Stimulated activated memory B cell treated with anti-CD40 and anti-IgM and Interleukin-4, amounts not matched to agents 10 μg/mL and 1 μg/mL and 100 μg/mL, for 72 hours (primary cell): ENCODE measurements around the gene NUDT3.

ENCODE experiments used
- ATAC-seq: fragments of 150-1000 bp; cut with Tn5 transposase; 2 replicates; pipeline ENCODE4 v1.10.0; 2021
- H3K27ac Mint-ChIP-seq: one replicate; pipeline ENCODE4 v1.8.0; 2022; ENCODE audit warnings: mild to moderate bottlenecking, mixed read lengths
- H3K27me3 Mint-ChIP-seq: one replicate; pipeline ENCODE4 v1.8.0; 2022; ENCODE audit warnings: mixed read lengths
- H3K36me3 Mint-ChIP-seq: one replicate; pipeline ENCODE4 v1.8.0; 2022; ENCODE audit warnings: mixed read lengths
- H3K4me1 Mint-ChIP-seq: one replicate; pipeline ENCODE4 v1.8.0; 2022; ENCODE audit warnings: mixed read lengths
- H3K4me3 Mint-ChIP-seq: one replicate; pipeline ENCODE4 v1.8.0; 2022; ENCODE audit warnings: mild to moderate bottlenecking, moderate library complexity, mixed read lengths
- H3K9me3 Mint-ChIP-seq: one replicate; pipeline ENCODE4 v1.8.0; 2022; ENCODE audit warnings: mixed read lengths

The NUDT3 gene

DNA sequence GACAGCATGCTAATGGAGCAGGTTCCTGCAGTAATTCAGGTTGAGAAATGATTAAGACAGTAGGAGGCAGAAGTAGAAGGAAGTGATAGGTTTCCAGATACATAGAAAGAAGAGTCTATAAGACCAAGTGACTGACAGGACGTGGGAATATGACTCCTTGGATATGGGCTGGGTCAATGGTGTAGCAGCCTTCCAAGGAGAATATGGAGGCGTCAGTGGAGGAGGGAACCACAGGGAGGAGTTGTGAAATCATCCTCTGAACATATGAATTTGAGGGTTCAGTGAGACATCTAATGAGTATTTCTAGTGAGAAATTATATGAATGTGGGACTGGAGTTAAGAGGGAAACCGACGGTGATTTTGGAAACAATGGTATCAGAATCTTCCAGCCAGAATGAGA lies 43.3 kb downstream of the NUDT3 start:
- ATAC-seq, result no peak
- Mint-ChIP-seq H3K27ac (no peak overlapping the region), H3K4me3 (no peak overlapping the region), H3K36me3 (peaks cover 10% of the 10 kb centered on the region), H3K9me3 (no peaks in the 10 kb centered on the region), H3K4me1 (peaks cover 53% of the 10 kb centered on the region), H3K27me3 (no peaks in the 10 kb centered on the region)

DNA sequence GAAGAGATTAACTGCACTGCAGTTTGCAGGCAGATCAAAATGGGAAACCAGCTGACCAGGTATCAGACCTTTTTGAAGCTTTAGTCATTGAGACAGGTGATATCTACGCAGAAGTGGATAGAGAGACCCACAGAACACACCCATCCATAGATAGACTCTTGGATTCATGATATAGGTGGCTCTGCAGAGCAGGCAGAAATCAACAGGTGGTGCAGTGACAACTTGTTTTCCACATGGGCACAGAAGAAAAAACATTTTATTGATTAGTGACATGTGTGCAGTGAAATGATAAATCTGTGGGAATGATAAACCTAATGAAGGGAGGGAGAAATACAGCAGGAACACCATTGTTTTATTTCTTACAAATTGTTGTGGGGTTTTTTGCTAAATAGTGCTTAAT lies 45.2 kb downstream of the NUDT3 start:
- peaks cover 54% of the 10 kb centered on the region for H3K4me1 Mint-ChIP-seq
- peaks cover 19% of the 10 kb centered on the region for H3K36me3 Mint-ChIP-seq
- no peaks in the 10 kb centered on the region for H3K9me3 Mint-ChIP-seq
- no peaks in the 10 kb centered on the region for H3K27me3 Mint-ChIP-seq
- H3K4me3 Mint-ChIP-seq, result no peak overlapping the region
- H3K27ac Mint-ChIP-seq, result peak overlapping the region; percentile 75
- ATAC-seq, result no peak

DNA sequence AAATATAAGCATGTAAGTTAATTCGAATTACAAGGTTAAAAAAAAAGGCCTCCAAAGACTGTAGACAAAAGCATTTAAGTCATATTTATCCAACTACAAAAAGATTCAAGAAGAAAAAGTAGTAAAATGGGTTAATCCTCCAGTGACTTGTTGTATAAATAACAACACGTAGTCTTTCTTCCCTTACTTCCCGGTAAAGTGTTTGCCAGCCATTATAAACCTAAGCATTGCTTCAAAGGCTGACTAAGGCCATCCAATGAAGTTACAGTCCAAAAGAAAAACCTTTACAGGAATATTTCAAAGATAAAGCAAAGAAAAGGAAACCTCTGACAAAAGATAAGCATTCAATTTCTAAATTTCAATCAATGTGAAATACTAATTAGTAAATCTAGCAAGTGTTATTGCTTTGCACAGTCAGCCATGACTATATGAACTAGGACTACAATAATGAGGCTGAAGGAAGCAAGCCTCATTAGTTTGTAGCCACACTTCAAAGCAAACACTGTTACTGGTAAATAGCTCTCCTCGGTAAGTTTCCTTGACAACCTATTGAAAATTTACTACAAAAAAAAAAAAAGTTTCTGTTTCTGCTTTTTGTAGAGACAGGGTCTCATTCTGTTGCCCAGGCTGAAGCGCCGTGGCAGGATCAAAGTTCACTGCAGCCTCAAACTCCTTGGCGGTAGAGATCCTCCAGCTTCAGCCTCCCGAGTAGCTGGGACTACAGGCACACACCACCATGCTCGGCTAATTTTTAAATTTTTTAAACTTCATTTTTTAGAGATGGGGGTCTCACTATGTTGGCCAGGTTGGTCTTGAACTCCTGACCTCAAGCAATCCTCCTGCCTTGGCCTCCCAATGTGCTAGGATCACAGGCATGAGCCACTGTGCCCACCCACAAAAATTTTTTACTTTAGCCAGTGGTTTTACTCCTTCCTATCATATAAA lies 46.0 kb downstream of the NUDT3 start:
- H3K27ac Mint-ChIP-seq, result peak overlapping the region; percentile 75
- peak; percentile 72 for ATAC-seq
- no peak overlapping the region for H3K4me3 Mint-ChIP-seq
- no peaks in the 10 kb centered on the region for H3K9me3 Mint-ChIP-seq
- H3K36me3 Mint-ChIP-seq, result peaks cover 26% of the 10 kb centered on the region
- peaks cover 59% of the 10 kb centered on the region for H3K4me1 Mint-ChIP-seq
- no peaks in the 10 kb centered on the region for H3K27me3 Mint-ChIP-seq

DNA sequence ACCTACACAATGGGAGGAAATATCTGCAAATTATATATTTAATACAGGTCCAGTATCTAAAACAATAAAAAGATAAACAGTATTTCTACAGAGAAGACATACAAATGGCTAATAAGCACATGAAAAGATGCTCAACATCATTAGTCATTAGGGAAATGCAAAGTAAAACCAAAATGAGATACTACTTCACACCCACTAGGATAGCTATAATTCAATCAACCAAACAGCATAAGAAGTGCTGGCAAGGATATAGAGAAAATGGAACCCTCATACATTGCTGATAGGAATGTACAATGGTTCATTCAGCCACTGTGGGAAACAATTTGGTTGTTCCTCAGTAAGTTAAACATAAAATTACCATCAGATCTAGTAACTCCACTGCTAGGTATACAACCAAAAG lies 48.7 kb downstream of the NUDT3 start:
- Mint-ChIP-seq H3K4me1 (peaks cover 56% of the 10 kb centered on the region), H3K9me3 (no peaks in the 10 kb centered on the region), H3K27ac (no peak overlapping the region), H3K36me3 (peaks cover 30% of the 10 kb centered on the region), H3K27me3 (no peaks in the 10 kb centered on the region), H3K4me3 (no peak overlapping the region)
- no peak for ATAC-seq

DNA sequence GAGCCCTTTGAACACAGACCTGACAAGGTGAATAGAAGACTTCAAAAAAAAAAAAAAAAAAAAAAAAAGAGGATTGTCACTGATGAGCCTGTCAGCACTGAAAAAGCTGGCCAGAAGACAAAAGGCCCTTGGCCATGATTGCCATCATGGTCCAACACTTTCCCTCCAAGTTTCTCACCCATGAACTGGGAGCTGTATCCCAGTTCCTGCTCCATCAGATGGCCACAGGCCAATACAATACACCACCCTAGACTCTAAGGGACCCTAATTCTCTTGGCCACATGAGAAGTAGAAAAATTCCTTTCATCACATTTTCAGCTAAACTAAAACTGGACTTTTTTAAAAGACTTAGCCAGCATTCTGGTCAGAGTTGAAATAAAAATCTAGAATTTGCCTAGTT lies 50.2 kb downstream of the NUDT3 start:
- no peaks in the 10 kb centered on the region for H3K27me3 Mint-ChIP-seq
- no peak overlapping the region for H3K4me3 Mint-ChIP-seq
- no peak for ATAC-seq
- peak overlapping the region; percentile 8 for H3K27ac Mint-ChIP-seq
- peaks cover 30% of the 10 kb centered on the region for H3K36me3 Mint-ChIP-seq
- H3K4me1 Mint-ChIP-seq, result peaks cover 67% of the 10 kb centered on the region
- H3K9me3 Mint-ChIP-seq, result no peaks in the 10 kb centered on the region

DNA sequence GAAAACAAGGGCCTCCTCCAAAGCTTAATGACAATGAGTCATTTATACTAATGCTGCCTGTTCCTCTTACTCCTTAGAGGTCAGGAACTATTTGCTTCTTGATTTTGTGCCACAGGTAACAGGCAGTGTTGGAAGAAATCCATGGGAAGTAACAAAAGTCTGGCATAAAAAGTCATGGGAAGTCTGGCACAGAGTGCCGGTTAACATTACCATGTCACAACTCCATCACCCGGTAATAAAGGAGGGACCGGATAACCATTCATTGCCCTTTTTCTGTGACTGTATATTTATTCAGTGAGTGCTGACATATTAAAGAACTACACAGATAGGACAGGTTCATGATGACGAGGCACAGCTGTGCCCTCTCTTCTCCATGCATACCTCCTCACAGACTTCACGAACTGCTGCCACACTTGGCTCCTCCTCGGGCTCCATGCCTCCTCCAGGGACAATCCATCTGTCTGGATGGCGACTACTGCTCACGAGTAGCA lies 50.9 kb downstream of the NUDT3 start:
- Mint-ChIP-seq H3K4me3 (no peak overlapping the region), H3K36me3 (peaks cover 30% of the 10 kb centered on the region), H3K27ac (no peak overlapping the region), H3K27me3 (no peaks in the 10 kb centered on the region), H3K4me1 (peaks cover 64% of the 10 kb centered on the region), H3K9me3 (no peaks in the 10 kb centered on the region)
- no peak for ATAC-seq

DNA sequence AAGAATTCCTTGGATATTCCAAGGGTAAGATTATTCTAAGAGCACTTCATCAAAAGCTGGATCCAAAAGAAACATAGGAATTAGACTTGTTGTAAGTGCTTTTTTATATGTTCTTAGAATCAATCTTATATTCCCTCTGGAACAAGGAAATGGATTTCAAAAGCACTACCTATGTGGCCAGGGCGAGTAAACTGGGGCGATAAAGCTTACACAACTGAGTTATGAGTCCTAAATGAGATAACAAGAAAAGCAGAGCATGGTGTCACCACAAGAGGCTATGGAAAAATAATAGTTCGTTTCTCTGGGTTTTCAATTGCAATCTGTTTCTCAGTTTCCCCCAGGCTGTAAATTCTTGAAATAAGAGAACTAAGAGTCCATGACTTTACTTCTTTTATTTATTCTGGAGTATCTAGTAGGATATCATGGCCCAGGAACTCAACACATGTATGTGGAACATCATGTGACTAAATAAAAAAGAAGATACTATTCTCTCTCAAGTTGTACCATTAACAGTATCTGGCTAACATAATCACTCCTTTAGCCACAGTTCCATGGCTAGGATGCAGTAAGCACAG lies 51.5 kb downstream of the NUDT3 start:
- Mint-ChIP-seq H3K4me3 (no peak overlapping the region), H3K9me3 (no peaks in the 10 kb centered on the region), H3K36me3 (peaks cover 30% of the 10 kb centered on the region), H3K27me3 (no peaks in the 10 kb centered on the region), H3K27ac (peak overlapping the region; percentile 75), H3K4me1 (peaks cover 58% of the 10 kb centered on the region)
- ATAC-seq, result no peak

DNA sequence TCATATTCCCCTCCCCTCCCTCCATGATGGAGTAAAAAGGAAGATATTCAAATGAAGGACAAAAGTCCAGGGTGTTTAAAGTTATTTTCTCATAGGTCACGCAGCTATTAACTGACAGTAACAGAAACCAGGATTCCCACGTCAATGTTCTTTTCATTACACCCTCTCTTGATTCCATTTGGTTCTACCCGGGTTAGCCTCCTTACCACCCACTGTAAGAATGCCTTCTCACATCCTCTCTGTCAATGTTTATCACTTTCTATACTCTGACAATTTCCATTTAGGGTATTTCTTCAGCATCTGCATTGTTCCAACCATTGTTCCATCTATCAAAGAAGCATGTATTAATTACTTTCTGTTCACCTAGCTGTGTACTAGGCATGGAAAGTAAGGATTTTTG lies 52.1 kb downstream of the NUDT3 start:
- peak; percentile 82 for ATAC-seq
- H3K36me3 Mint-ChIP-seq, result peaks cover 30% of the 10 kb centered on the region
- no peaks in the 10 kb centered on the region for H3K27me3 Mint-ChIP-seq
- no peaks in the 10 kb centered on the region for H3K9me3 Mint-ChIP-seq
- H3K27ac Mint-ChIP-seq, result peak overlapping the region; percentile 75
- H3K4me1 Mint-ChIP-seq, result peaks cover 57% of the 10 kb centered on the region
- H3K4me3 Mint-ChIP-seq, result peak overlapping the region; percentile 5

DNA sequence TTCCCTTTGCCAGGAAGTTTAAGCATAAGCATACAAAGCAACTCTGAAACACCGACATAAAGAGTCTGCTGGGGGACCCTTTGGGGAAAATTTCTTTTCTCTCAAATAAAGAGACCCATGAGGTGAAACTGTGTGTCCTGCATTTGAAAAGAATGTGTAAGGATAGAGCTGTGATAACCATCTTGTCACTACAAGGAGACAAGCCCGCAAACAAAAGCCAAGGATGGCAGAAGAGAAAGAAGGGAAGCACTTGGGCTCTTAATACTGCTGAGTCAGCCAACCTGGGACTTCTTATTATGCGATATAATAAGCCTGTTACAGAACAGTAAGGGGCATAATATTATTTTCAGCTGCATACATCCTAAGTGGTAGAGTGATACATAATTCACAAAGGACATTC lies 52.5 kb downstream of the NUDT3 start:
- H3K27me3 Mint-ChIP-seq, result no peaks in the 10 kb centered on the region
- H3K4me1 Mint-ChIP-seq, result peaks cover 58% of the 10 kb centered on the region
- H3K36me3 Mint-ChIP-seq, result peaks cover 31% of the 10 kb centered on the region
- no peak for ATAC-seq
- peak overlapping the region; percentile 75 for H3K27ac Mint-ChIP-seq
- H3K4me3 Mint-ChIP-seq, result no peak overlapping the region
- no peaks in the 10 kb centered on the region for H3K9me3 Mint-ChIP-seq

DNA sequence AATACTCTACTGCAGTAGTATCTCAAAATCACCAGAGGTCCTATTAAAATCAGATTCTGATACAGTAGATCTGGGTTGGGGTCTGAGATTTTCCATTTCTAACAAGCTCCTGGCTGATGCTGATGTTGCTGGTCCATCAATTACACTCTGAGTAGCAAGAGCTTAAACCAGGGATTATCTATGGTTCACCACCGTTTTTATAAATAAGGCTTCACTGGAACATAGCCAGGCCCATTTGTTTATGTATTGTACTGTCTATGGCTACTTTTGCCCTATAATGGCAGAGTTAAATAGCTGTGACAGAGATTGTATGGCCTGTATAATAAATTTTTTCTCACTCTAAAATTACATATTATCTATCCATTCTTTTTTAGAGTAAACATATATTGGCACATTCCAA lies 53.0 kb downstream of the NUDT3 start:
- no peak for ATAC-seq
- Mint-ChIP-seq H3K27ac (no peak overlapping the region), H3K9me3 (no peaks in the 10 kb centered on the region), H3K36me3 (peaks cover 35% of the 10 kb centered on the region), H3K4me1 (peaks cover 61% of the 10 kb centered on the region), H3K4me3 (no peak overlapping the region), H3K27me3 (no peaks in the 10 kb centered on the region)

DNA sequence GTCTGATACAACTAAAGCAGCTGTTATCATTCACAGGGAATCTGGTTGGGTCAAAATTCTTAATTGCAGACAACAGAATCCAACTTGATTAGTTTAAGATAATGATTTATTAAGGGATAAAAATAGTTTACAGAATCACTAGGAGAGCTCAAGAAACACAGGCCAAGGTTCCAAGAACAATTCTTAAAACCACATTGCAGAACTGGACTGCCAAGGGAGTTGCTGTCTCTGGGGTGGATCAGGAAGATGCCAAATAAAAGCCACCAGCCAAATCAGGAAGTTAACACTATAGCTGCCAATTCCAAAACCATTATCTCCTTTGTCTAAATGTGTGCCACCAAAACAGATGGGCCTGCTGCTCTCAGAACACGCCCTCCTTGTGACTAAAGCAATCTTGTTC lies 53.7 kb downstream of the NUDT3 start:
- Mint-ChIP-seq H3K9me3 (no peaks in the 10 kb centered on the region), H3K27ac (no peak overlapping the region), H3K36me3 (peaks cover 35% of the 10 kb centered on the region), H3K4me1 (peaks cover 61% of the 10 kb centered on the region), H3K27me3 (no peaks in the 10 kb centered on the region), H3K4me3 (no peak overlapping the region)
- ATAC-seq, result no peak

DNA sequence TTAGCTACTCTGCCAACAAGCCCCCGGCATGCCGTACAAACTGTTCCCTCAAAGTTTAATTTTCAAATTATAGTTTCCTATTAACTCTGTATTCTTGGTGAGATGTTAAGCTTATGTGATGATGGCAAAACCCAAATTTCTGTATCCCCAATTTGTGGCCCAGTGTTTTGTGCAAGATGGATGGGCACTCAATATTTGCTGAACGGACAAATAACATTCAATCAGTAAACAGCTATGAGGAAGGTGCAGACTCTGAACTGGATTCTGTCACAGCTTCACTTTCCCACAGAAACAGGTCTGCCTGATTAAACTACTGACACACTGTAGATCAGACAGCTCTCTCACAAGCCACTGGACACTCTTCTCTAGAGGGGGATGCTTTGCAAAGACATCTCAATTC lies 54.1 kb downstream of the NUDT3 start:
- Mint-ChIP-seq H3K4me1 (peaks cover 61% of the 10 kb centered on the region), H3K36me3 (peaks cover 39% of the 10 kb centered on the region), H3K27ac (no peak overlapping the region), H3K27me3 (no peaks in the 10 kb centered on the region), H3K4me3 (no peak overlapping the region), H3K9me3 (no peaks in the 10 kb centered on the region)
- no peak for ATAC-seq

DNA sequence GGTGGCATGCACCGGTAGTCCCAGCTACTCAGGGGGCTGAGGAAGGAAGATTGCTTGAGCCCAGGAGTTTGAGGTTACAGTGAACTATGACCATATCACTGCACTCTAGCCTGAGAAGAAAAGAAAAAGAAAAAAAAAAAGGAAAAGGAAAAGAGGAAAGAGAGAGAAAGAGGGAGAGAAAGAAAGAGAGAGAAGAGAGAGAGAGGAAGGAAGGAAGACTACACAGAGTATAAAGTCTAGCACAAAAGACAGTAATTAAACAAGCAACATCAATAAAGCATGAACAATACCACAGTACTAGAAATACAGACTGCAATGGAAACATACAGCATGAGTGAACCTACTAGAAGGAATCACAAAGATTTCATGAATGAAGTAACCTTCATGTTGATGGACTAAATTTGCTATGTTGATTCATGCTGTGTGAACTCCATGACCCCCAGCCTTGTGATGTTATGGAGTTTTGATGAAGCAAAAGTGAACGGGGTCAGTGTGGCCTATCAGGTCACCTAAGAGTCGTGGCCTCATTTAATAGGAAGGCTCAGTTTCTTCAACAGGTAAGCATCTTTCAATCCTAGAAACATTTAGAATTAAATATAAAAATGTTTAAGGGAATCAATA lies 57.6 kb downstream of the NUDT3 start:
- no peak overlapping the region for H3K4me3 Mint-ChIP-seq
- peaks cover 15% of the 10 kb centered on the region for H3K36me3 Mint-ChIP-seq
- H3K27ac Mint-ChIP-seq, result peak overlapping the region; percentile 82
- H3K27me3 Mint-ChIP-seq, result no peaks in the 10 kb centered on the region
- no peak for ATAC-seq
- peaks cover 54% of the 10 kb centered on the region for H3K4me1 Mint-ChIP-seq
- no peaks in the 10 kb centered on the region for H3K9me3 Mint-ChIP-seq

DNA sequence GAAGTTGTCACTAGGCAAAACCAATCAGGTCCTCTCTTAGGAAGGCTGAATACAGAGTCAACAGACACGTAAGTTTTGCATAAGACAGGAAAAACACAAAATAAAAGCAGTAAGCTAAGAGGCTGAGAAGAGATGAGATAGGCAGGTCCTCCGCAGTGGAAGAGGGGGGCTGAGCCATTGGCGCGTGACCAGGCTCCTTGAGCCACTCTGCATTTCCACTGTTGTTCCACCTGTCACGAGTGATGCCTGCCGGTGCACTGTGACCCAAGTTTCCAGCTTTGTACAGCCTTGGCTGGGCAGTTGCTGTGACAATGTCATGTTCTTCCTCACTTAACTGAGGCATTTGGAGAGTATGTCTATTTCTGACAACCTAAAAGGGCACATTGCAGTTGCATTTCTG lies 58.6 kb downstream of the NUDT3 start:
- Mint-ChIP-seq H3K36me3 (peaks cover 15% of the 10 kb centered on the region), H3K27ac (peak overlapping the region; percentile 82), H3K4me3 (no peak overlapping the region), H3K9me3 (no peaks in the 10 kb centered on the region), H3K4me1 (peaks cover 53% of the 10 kb centered on the region), H3K27me3 (no peaks in the 10 kb centered on the region)
- peak; percentile 24 for ATAC-seq
